OCI-LY1 (cell line): Measurements from ENCODE around the gene BCAN.

ENCODE experiments used
- CTCF ChIP-seq: fragments of 200-600 bp; sonication (generic), shearing (Covaris generic); IDR thresholded peaks from 2 replicates; pipeline ENCODE4 v1.5.1; 2017; ENCODE audit warnings: mild to moderate bottlenecking, antibody characterized with exemption, low read length, moderate library complexity, mixed read lengths
- EZH2 ChIP-seq: fragments of 200-600 bp; sonication (generic), shearing (Covaris generic); IDR thresholded peaks from 2 replicates; pipeline ENCODE4 v1.8.0; 2017; ENCODE audit warnings: borderline replicate concordance, mixed run types, mild to moderate bottlenecking, antibody characterized with exemption, low read length, moderate library complexity, mixed read lengths

GRCh38 chr1:156639601-156640101 lies 2.3 kb upstream of the BCAN start:
- TF ChIP-seq CTCF (no peak), EZH2 (no peak)
